CMK (cell line): ENCODE results near the gene UBR3.
"Not testable (repeated sequence)": the region's sequence is repeated elsewhere in the genome, so short reads cannot be mapped to it uniquely, and the experiment has no call there.

Source experiments
- DNase-seq: peaks from one replicate; pipeline ENCODE4 v3.0.0-alpha.2; 2010; ENCODE audit warnings: low read depth

Gene UBR3

GRCh38 chr2:170106102-170106840, 279.0 kb downstream of the UBR3 start:
- no peak for DNase-seq

- no peak for DNase-seq
These were observed 286.1 kb downstream of the UBR3 start for GRCh38 chr2:170113168-170113894.

- no peak for DNase-seq
These were observed 288.4 kb downstream of the UBR3 start for GRCh38 chr2:170115501-170116229.

GRCh38 chr2:170118641-170119040, 291.4 kb downstream of the UBR3 start:
- DNase-seq: no peak

GRCh38 chr2:170119326-170119725, 292.1 kb downstream of the UBR3 start:
- not testable (repeated sequence) for DNase-seq

- DNase-seq: no peak
These were observed 294.4 kb downstream of the UBR3 start for GRCh38 chr2:170121689-170122088.

- DNase-seq: no peak
These were observed 295.8 kb downstream of the UBR3 start for GRCh38 chr2:170122883-170123547.

- DNase-seq: no peak
These were observed 296.3 kb downstream of the UBR3 start for GRCh38 chr2:170123593-170123992.

GRCh38 chr2:170126138-170126728, 299.0 kb downstream of the UBR3 start:
- not testable (repeated sequence) for DNase-seq
